ENCODE results near the gene DLK2. TPM values are rescaled to one million over a fixed set of nuclear protein-coding genes. Genes with fewer than 3 reads are reported as not detected.

Gene DLK2
- total RNA-seq, 2 experiments from 2014 or later = 0.30 to 0.37 TPM

DNA sequence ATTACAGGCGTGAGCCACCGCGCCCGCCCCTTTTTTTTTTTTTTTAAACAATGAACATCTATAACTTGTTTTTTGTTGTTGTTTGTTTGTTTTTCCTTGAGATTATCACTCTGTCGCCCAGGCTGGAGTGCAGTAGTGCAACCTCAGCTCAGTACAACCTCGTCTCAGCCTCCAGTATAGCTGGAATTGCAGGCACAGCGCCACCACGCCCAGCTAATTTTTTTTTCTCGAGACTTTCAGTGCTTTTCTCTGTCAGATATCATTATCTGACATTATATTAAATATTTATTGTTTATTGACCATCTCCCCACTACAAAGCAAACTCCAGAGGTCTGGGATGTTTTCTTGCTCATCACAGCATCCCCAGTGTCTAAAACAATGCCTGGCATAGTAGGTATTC, 2.3 kb upstream of the DLK2 start:
- ATAC-seq (ENCODE audit: low read depth) (no peak), DNase-seq (no peak)
- H3K4me3 Mint-ChIP-seq = no peak overlapping the region
- H3K36me3 Mint-ChIP-seq = peaks cover 6% of the 10 kb centered on the region
- H3K27me3 Mint-ChIP-seq = peaks cover 45% of the 10 kb centered on the region
- H3K9me3 Mint-ChIP-seq = no peaks in the 10 kb centered on the region
- no peak overlapping the region for H3K27ac Mint-ChIP-seq
- POLR2A ChIA-PET = interaction anchor here (0.6 kb wide), 1 partner anchor 424 kb away, joined by 3 read pairs; no protein-coding TSS in a partner anchor
- H3K4me1 Mint-ChIP-seq = peaks cover 12% of the 10 kb centered on the region

DNA sequence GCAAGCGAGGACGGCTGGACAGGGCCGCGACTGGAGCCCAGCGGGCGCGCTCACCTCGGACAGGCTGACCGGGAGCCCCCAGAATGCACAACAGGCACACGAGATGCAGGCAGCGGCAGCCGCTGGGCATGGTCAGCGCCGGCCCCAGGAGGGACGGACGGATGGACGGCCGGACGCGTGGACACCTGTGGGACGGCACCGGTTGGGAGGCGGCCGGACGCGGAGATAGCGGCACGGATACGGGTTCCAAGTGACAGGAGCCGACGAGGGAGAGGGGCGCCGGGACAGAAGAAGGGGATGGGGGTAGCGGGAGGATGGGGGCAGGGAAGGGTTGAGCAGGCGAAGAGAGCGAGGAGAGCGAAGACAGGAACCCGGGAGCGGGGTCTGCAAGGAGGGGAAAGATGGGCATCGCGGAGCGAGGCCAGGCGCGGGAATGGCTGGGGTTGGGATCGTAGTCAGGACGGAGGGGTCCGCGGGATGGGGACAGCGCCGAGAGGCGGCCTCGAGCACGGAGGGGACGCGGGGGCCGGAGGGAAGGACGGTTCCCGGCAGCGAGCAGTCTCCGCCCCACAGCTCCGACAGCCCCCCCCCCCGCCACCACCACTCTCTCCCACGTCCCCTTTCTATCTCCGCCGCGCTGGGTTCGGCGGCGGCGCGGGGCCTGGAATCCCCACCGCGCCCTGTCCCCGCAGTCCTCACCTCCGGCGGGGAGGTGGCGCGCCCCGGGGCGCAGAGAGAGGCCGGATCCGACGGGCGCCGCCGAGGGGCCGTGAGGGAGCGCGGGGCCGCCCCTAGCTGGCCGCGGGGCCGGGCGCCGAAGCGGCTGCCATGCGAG, 435 bp downstream of the DLK2 start:
- no peaks in the 10 kb centered on the region for H3K9me3 Mint-ChIP-seq
- ATAC-seq (ENCODE audit: low read depth) = peak; percentile 59
- H3K27ac Mint-ChIP-seq = no peak overlapping the region
- POLR2A ChIA-PET = interaction anchor here (0.7 kb wide), 1 partner anchor 26 kb away, joined by 4 read pairs; no protein-coding TSS in a partner anchor
- peaks cover 32% of the 10 kb centered on the region for H3K27me3 Mint-ChIP-seq
- peaks cover 12% of the 10 kb centered on the region for H3K4me1 Mint-ChIP-seq
- H3K36me3 Mint-ChIP-seq = peaks cover 6% of the 10 kb centered on the region
- peak; percentile 81 for DNase-seq
- peak overlapping the region; percentile 82 for H3K4me3 Mint-ChIP-seq

DNA sequence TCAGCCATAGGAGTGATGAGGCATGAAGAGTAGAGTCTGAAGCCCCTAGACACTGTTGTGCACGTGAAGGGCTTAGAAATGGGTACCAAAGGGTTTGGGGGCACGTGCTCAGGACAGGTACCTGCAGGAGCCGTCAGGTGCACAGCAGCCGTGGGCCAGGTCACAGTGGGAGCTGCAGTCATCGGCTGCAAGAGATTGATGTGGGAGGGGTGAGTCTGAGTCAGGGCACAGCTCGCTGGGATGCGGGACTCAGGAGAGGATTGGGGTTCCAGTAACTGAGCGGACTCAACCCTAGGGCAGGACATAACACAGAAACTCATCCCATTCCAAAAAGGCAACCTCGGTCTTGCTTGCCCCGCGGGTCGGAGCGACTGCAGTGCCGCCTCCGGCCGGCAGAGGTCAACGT, 1.1 kb downstream of the DLK2 start:
- ATAC-seq (ENCODE audit: low read depth) (no peak), DNase-seq (no peak)
- POLR2A ChIA-PET = no interaction called here
- H3K4me1 Mint-ChIP-seq = peaks cover 12% of the 10 kb centered on the region
- no peak overlapping the region for H3K27ac Mint-ChIP-seq
- H3K4me3 Mint-ChIP-seq = peak overlapping the region; percentile 82
- H3K27me3 Mint-ChIP-seq = peaks cover 29% of the 10 kb centered on the region
- H3K9me3 Mint-ChIP-seq = no peaks in the 10 kb centered on the region
- H3K36me3 Mint-ChIP-seq = peaks cover 6% of the 10 kb centered on the region

DNA sequence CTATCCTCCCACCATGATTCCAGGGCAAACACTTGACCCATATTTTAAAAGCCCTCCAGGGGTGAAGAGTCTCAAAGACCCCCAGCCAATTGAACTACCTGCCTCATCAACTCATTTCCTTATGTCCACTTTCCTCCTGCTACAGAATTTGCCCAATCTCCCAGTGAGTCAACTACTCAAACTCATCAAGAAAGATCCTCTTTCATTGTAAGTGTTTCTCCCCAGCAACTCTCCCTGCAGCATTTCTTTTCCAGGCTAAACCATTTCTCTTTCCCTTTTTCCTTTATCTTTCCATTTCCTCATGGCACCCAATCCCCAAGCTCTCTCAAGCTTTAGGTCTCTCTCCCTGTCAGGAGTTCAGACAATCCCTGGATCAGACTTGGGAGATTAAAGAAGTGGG, 1.5 kb downstream of the DLK2 start:
- no peak overlapping the region for H3K27ac Mint-ChIP-seq
- no peak for DNase-seq
- H3K9me3 Mint-ChIP-seq = no peaks in the 10 kb centered on the region

DNA sequence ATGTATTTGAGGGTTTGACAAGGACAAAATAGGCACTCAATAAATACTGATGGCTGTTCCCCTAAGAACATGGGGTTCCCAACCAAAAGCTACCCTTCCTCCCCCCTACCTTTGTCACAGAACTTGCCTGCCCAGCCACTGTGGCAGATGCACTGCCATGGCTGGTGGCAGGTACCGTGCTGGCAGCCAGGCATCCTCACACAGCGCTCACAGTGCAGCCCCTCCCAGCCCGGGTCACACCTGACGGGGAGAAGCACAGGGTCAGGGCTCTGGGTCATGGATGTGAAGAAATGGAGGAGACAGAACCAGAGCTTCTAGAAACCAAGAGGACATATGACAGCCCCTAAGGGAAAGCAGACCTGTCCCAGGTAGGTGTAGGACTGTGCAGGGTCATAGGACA, 2.5 kb downstream of the DLK2 start:
- no peaks in the 10 kb centered on the region for H3K9me3 Mint-ChIP-seq
- no peak overlapping the region for H3K27ac Mint-ChIP-seq
- POLR2A ChIA-PET = interaction anchor here (0.6 kb wide), 1 partner anchor 24 kb away, joined by 4 read pairs; no protein-coding TSS in a partner anchor
- DNase-seq (no peak), ATAC-seq (ENCODE audit: low read depth) (no peak)
- H3K36me3 Mint-ChIP-seq = peaks cover 6% of the 10 kb centered on the region
- peaks cover 29% of the 10 kb centered on the region for H3K27me3 Mint-ChIP-seq
- peaks cover 12% of the 10 kb centered on the region for H3K4me1 Mint-ChIP-seq
- no peak overlapping the region for H3K4me3 Mint-ChIP-seq

More for the DNA sequence above, 1.5 kb downstream of the DLK2 start:
- Mint-ChIP-seq H3K27me3 (peaks cover 29% of the 10 kb centered on the region), H3K4me1 (peaks cover 12% of the 10 kb centered on the region), H3K36me3 (peaks cover 6% of the 10 kb centered on the region), H3K4me3 (peak overlapping the region; percentile 82)
- POLR2A ChIA-PET = no interaction called here
- no peak for ATAC-seq (ENCODE audit: low read depth)

DNA sequence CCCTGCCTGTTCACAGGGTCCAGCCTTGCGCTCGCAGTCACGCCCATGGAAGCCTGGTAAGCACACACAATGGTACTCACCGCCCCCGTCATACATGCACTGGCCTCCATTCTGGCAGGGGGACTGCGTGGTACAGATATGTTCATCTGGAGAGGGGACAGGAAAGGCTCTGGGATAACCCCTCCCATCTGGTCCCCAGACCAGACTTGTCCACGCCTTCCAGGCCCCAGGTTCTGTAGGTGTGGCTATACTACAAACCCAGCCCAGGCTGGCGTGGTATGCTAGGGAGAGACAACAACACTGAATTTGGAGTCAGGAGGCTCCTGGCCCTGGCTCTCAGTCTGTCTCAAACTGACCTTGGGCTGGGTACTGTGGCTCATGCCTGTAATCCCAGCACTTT, 3.4 kb downstream of the DLK2 start:
- Mint-ChIP-seq H3K36me3 (peaks cover 6% of the 10 kb centered on the region), H3K27me3 (peaks cover 23% of the 10 kb centered on the region), H3K9me3 (no peaks in the 10 kb centered on the region), H3K4me3 (no peak overlapping the region), H3K4me1 (peaks cover 12% of the 10 kb centered on the region), H3K27ac (no peak overlapping the region)
- no peak for DNase-seq
- no peak for ATAC-seq (ENCODE audit: low read depth)
- POLR2A ChIA-PET = no interaction called here

DNA sequence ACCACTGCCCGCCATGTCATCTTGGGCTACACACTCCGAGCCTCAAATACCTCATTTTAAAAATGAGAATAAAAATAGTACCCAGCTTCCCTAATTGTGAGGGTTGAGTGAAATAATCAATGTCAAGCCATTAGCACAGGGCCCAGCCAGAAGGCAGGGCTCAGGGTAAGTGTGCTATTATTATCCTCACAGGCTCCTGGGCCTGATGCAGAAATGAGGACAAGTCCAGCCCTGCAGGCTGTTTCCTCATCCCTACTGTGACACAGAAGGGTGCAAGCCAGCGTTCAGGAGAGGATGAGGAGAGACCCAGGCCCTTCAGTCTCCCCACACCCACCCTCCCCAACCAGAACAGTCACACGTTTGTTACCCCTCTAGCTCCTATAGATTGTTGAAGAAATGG, 4.0 kb downstream of the DLK2 start:
- Mint-ChIP-seq H3K27ac (no peak overlapping the region), H3K27me3 (peaks cover 17% of the 10 kb centered on the region), H3K36me3 (peaks cover 6% of the 10 kb centered on the region), H3K4me3 (no peak overlapping the region), H3K4me1 (peaks cover 12% of the 10 kb centered on the region), H3K9me3 (no peaks in the 10 kb centered on the region)
- POLR2A ChIA-PET = no interaction called here
- no peak for ATAC-seq (ENCODE audit: low read depth)
- no peak for DNase-seq

DNA sequence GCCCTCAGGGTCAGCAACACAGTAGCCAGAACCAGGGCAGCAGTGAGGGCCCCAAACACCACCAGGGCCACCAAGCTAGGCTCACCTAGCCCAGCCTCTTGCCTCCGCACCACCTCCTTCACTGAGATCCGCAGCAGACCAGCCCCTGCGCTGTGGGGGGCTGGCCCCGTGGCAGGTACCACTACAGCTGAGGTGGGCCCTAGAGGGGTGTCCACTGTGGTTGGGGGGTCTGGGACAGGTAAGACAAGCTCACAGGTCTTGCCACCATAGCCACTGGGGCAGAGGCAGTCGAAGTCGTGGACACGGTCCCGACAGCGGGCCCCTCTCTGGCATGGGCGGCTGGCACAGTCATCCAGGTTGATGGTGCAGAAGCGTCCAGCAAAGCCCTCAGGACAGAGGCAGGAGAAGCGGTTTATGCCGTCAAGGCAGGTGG, 4.6 kb downstream of the DLK2 start:
- peaks cover 11% of the 10 kb centered on the region for H3K27me3 Mint-ChIP-seq

DNA sequence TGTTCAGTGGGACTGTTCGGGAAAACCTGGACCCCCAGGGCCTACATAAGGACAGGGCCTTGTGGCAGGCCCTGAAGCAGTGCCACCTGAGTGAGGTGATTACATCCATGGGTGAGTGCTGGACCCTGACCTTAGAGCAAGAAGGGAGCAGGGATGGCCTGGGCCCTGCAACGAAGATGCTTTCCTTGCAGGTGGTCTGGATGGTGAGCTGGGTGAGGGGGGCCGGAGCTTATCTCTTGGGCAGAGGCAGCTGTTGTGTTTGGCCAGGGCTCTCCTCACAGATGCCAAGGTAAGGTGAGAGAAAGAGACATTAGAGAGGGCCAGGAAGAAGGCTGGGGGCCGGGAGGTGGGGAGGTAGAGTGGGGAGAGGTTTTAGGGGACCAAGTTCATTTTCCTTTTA, 6.4 kb downstream of the DLK2 start:
- DNase-seq (no peak), ATAC-seq (ENCODE audit: low read depth) (no peak)
- Mint-ChIP-seq H3K4me1 (no peaks in the 10 kb centered on the region), H3K4me3 (no peak overlapping the region), H3K9me3 (no peaks in the 10 kb centered on the region), H3K27ac (no peak overlapping the region), H3K27me3 (peaks cover under 1% of the 10 kb centered on the region), H3K36me3 (peaks cover 4% of the 10 kb centered on the region)
- POLR2A ChIA-PET = no interaction called here

More for the DNA sequence above, 4.6 kb downstream of the DLK2 start:
- H3K27ac Mint-ChIP-seq = no peak overlapping the region
- H3K4me1 Mint-ChIP-seq = peaks cover 7% of the 10 kb centered on the region
- peaks cover 5% of the 10 kb centered on the region for H3K36me3 Mint-ChIP-seq
- H3K4me3 Mint-ChIP-seq = no peak overlapping the region
- no peak for ATAC-seq (ENCODE audit: low read depth)
- no peak for DNase-seq
- H3K9me3 Mint-ChIP-seq = no peaks in the 10 kb centered on the region
- POLR2A ChIA-PET = interaction anchor here (0.8 kb wide), 1 partner anchor 9 kb away, joined by 6 read pairs; no protein-coding TSS in a partner anchor

DNA sequence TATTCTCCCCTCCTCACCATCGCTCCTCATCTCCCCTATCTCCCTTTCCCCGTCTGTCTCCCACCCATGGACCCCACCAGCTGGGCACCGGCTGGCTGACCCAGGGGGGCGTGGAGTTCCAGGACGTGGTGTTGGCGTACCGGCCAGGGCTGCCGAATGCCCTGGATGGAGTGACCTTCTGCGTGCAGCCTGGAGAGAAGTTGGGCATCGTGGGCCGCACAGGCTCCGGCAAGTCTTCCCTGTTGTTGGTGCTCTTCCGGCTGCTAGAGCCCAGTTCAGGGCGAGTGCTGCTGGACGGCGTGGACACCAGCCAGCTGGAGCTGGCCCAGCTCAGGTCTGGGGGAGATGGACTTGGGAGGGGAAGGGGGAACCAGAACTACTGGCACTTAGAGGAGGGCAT, 7.7 kb downstream of the DLK2 start:
- Mint-ChIP-seq H3K27ac (no peak overlapping the region), H3K4me1 (no peaks in the 10 kb centered on the region), H3K4me3 (no peak overlapping the region), H3K36me3 (peaks cover 2% of the 10 kb centered on the region), H3K9me3 (no peaks in the 10 kb centered on the region), H3K27me3 (no peaks in the 10 kb centered on the region)
- no peak for DNase-seq
- POLR2A ChIA-PET = interaction anchor here (0.7 kb wide), 1 partner anchor 655 kb away, joined by 3 read pairs; no protein-coding TSS in a partner anchor
- ATAC-seq (ENCODE audit: low read depth) = no peak

DNA sequence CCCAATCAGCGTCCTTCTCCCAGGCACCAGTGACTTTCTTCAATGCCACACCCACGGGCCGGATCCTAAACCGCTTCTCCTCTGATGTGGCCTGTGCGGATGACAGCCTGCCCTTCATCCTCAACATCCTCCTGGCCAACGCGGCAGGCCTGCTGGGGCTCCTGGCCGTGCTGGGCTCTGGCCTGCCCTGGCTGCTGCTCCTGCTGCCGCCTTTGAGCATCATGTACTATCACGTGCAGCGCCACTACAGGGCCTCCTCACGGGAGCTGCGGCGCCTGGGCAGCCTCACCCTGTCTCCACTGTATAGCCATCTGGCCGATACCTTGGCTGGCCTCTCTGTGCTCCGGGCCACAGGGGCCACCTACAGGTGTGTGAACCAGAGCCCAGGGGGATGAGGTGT, 9.8 kb downstream of the DLK2 start:
- no peak overlapping the region for H3K27ac Mint-ChIP-seq
- ATAC-seq (ENCODE audit: low read depth) (no peak), DNase-seq (no peak)
- H3K27me3 Mint-ChIP-seq = no peaks in the 10 kb centered on the region
- POLR2A ChIA-PET = no interaction called here
- no peaks in the 10 kb centered on the region for H3K4me1 Mint-ChIP-seq
- no peak overlapping the region for H3K4me3 Mint-ChIP-seq
- no peaks in the 10 kb centered on the region for H3K9me3 Mint-ChIP-seq
- peaks cover 2% of the 10 kb centered on the region for H3K36me3 Mint-ChIP-seq

DNA sequence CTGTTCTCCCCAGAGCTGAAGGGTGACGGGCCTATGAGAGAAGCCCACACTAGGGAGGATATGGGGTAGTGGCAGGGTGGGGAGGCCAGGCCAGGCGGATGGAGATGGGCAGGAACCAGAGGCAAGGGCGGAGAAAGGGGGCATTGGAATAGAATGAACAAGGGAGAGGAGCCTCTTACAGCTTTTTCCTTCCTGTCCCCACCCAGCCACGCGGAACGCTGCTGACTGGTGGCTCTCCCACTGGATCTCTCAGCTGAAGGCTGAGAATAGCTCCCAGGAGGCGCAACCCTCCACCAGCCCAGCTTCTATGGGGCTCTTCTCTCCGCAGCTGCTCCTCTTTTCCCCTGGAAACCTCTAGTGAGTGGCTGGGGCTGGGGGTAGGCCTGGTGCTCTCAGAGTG, 10.8 kb downstream of the DLK2 start:
- ATAC-seq (ENCODE audit: low read depth) = no peak
- Mint-ChIP-seq H3K27me3 (no peaks in the 10 kb centered on the region), H3K9me3 (no peaks in the 10 kb centered on the region), H3K4me1 (no peaks in the 10 kb centered on the region), H3K4me3 (no peak overlapping the region), H3K27ac (no peak overlapping the region), H3K36me3 (peaks cover 2% of the 10 kb centered on the region)
- POLR2A ChIA-PET = no interaction called here
- DNase-seq = no peak

DNA sequence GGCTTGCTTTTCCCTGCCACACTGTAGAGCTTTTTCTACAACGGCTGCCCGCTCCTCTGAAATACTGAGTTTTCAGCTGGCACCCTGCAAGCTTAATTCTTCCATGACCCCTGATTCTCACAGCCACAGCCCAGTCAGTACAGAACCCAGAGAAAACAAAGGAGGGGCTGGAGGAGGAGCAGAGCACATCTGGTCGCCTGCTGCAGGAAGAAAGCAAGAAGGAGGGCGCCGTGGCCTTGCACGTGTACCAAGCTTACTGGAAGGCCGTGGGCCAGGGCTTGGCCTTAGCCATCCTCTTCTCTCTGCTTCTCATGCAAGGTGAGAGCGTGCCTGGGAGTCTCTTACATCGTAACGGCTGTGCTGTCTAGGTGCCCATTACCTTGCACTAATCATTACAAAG, 11.3 kb downstream of the DLK2 start:
- DNase-seq = no peak
- no peak for ATAC-seq (ENCODE audit: low read depth)
- no peaks in the 10 kb centered on the region for H3K9me3 Mint-ChIP-seq
- POLR2A ChIA-PET = no interaction called here
- peak overlapping the region; percentile 24 for H3K27ac Mint-ChIP-seq
- H3K4me3 Mint-ChIP-seq = no peak overlapping the region
- peaks cover 2% of the 10 kb centered on the region for H3K36me3 Mint-ChIP-seq
- H3K27me3 Mint-ChIP-seq = no peaks in the 10 kb centered on the region
- H3K4me1 Mint-ChIP-seq = no peaks in the 10 kb centered on the region

DNA sequence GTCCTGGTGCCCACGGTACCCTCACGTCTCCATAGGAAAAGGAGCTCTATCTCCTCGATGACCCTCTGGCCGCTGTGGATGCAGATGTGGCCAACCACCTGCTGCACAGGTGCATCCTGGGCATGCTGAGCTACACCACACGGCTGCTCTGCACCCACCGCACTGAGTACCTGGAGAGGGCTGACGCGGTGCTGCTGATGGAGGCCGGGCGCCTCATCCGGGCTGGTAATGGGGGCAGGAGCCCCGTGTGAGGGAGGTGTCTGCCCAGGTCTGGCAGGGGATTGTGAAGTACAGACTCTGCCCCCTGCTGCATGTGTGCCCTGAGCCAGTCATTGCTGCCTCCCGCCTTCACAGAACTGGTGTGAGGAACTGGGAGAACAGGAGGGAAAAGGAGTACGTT, 12.4 kb downstream of the DLK2 start:
- POLR2A ChIA-PET = no interaction called here
- Mint-ChIP-seq H3K4me3 (no peak overlapping the region), H3K4me1 (no peaks in the 10 kb centered on the region), H3K27ac (no peak overlapping the region), H3K27me3 (no peaks in the 10 kb centered on the region), H3K9me3 (no peaks in the 10 kb centered on the region), H3K36me3 (peaks cover 2% of the 10 kb centered on the region)
- DNase-seq (no peak), ATAC-seq (ENCODE audit: low read depth) (no peak)

Data from activated naive CD8-positive, alpha-beta T cell treated with anti-CD3 and anti-CD28 coated beads, Interleukin-2, amount 10 ng/mL, durations not matched to agents 7 days and 5 days (primary cell).